ENCODE results near the gene GPC6.
"Not testable (repeated sequence)": the region's sequence is repeated elsewhere in the genome, so short reads cannot be mapped to it uniquely, and the experiment has no call there.

DNA sequence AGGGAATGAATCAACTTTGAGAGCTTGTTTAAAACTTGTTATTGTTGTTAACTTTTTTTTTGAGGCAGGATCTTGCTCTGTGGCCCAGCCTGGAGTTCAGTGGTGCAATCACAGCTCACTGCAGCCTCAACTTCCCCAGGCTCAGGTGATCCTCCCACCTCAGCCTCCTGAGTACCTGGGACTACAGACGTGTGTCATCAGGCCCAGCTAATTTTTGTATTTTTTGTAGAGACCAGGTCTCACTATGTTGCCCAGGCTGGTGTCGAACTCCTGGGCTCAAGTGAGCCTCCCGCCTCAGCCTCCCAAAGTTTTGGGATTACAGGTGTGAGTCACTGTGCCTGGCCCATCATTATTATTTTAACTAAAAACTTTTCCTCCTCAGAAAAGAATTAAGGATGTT is 1117.1 kb downstream of the GPC6 start:
- TF ChIP-seq, protein P1, sequence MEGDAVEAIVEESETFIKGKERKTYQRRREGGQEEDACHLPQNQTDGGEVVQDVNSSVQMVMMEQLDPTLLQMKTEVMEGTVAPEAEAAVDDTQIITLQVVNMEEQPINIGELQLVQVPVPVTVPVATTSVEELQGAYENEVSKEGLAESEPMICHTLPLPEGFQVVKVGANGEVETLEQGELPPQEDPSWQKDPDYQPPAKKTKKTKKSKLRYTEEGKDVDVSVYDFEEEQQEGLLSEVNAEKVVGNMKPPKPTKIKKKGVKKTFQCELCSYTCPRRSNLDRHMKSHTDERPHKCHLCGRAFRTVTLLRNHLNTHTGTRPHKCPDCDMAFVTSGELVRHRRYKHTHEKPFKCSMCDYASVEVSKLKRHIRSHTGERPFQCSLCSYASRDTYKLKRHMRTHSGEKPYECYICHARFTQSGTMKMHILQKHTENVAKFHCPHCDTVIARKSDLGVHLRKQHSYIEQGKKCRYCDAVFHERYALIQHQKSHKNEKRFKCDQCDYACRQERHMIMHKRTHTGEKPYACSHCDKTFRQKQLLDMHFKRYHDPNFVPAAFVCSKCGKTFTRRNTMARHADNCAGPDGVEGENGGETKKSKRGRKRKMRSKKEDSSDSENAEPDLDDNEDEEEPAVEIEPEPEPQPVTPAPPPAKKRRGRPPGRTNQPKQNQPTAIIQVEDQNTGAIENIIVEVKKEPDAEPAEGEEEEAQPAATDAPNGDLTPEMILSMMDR (IDR thresholded peaks at IDR 0.05; ENCODE audit: poor library complexity), result not testable (repeated sequence)
- TF ChIP-seq EZH2phosphoT487 (IDR thresholded peaks at IDR 0.05; ENCODE audit: low read depth, severe bottlenecking, unreplicated experiment); EZH2 (IDR thresholded peaks at IDR 0.05; ENCODE audit: borderline replicate concordance): not testable (repeated sequence)
